ENCODE measurements around the gene PRMT7. TPM values are rescaled to one million over a fixed set of nuclear protein-coding genes. Genes with fewer than 3 reads are reported as not detected.

The PRMT7 gene
- total RNA-seq, 2 donors from 2014 or later, result 24.5 to 35.7 TPM

DNA sequence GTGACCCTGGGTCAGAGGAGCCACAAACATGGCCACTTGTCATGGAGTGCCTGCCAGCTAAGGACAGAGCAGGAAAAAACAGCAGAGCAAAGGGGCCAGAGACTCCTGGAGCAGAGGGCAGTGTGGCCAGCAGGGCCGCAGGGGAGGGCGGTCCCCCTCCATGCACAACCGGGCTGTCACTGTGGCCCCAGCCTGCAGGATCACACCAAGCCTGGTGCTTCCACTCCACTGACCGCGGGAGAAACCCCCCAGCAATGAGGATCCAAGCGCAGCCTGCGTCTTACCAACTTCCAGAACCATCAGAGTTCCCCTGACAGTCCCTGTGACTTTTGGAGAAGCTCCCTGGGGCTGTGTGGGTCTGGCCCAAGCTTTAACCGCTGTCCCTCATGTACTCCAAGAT, 62.0 kb downstream of the PRMT7 start:
- no peak for DNase-seq (ENCODE audit: low spot score)
- Histone ChIP-seq H3K27ac (no peak overlapping the region), H3K9me3 (no peaks in the 10 kb centered on the region), H3K36me3 (no peaks in the 10 kb centered on the region), H3K27me3 (no peaks in the 10 kb centered on the region), H3K4me3 (no peak overlapping the region), H3K4me1 (no peaks in the 10 kb centered on the region)
- TF ChIP-seq, protein P1, sequence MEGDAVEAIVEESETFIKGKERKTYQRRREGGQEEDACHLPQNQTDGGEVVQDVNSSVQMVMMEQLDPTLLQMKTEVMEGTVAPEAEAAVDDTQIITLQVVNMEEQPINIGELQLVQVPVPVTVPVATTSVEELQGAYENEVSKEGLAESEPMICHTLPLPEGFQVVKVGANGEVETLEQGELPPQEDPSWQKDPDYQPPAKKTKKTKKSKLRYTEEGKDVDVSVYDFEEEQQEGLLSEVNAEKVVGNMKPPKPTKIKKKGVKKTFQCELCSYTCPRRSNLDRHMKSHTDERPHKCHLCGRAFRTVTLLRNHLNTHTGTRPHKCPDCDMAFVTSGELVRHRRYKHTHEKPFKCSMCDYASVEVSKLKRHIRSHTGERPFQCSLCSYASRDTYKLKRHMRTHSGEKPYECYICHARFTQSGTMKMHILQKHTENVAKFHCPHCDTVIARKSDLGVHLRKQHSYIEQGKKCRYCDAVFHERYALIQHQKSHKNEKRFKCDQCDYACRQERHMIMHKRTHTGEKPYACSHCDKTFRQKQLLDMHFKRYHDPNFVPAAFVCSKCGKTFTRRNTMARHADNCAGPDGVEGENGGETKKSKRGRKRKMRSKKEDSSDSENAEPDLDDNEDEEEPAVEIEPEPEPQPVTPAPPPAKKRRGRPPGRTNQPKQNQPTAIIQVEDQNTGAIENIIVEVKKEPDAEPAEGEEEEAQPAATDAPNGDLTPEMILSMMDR (IDR thresholded peaks at IDR 0.05), result no peak

DNA sequence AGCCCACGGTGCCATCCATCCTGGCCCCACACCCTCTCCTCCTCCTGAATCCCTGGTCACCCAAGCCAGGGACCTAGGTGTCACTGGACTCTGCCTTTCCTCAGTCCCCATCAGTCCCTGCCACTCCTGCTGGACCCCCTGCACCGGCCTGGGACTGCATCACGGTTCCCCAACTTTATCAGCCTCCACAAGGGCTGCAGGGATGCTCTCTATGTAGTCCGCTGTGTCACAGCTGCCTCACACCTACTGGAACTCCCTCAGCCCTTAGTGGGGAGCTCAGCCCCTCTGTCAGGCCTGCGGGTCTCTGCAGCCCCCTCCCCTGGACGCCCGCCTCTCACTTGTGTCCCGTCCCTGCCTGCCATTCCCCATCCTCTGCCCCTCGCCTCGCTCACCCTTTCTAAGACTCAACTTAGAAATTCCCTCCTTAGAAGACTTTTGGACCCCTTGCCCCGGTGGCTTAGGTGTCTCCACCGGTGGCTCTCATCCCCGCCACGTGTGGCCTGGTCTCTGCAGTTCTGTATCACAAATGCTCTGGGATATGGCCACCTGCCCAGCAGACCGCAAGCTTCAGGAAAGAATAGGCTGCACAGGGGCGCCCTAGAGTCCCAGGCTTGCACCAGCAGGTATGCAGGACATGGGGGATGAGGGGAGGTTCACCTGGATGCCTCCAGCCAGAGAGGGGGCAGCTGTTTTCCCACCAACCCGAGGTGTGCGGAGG, 62.9 kb downstream of the PRMT7 start:
- TF ChIP-seq, protein P1 (IDR thresholded peaks at IDR 0.05), result no peak
- H3K4me3 ChIP-seq, result no peak overlapping the region
- DNase-seq (ENCODE audit: low spot score), result no peak
- H3K27me3 ChIP-seq, result no peaks in the 10 kb centered on the region
- no peak overlapping the region for H3K27ac ChIP-seq
- no peaks in the 10 kb centered on the region for H3K36me3 ChIP-seq
- H3K4me1 ChIP-seq, result no peaks in the 10 kb centered on the region
- H3K9me3 ChIP-seq, result no peaks in the 10 kb centered on the region

DNA sequence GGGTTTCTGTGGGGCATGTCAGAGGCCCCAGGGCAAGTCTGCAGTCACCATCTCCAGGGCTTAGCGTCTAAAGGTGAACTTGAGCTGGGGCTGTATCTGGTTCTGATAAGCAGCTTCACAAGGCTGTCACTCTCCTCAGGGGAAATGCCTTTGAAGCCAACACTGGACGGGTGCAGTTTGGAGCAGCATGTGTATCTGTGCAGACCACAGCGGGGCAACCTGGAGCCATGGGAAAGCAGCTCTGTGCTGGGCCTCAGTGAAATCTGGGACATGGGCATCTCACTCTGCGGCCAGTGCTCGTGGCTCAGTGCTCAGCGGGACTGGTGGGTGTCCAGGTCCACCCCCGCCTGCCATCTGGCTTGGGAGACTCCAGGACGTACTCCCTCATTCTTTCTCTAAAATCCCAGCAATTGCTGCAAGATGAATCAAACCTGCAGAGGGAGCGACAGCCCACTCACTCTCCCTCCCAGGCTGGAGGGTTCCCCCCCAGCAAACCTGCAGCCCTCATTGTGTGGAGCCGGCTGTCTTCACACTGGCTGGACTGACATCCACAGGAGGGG, 63.5 kb downstream of the PRMT7 start:
- DNase-seq (ENCODE audit: low spot score), result no peak
- Histone ChIP-seq H3K27me3 (no peaks in the 10 kb centered on the region), H3K9me3 (no peaks in the 10 kb centered on the region), H3K4me1 (no peaks in the 10 kb centered on the region), H3K4me3 (no peak overlapping the region), H3K27ac (no peak overlapping the region), H3K36me3 (no peaks in the 10 kb centered on the region)
- TF ChIP-seq, protein P1 (IDR thresholded peaks at IDR 0.05), result no peak

DNA sequence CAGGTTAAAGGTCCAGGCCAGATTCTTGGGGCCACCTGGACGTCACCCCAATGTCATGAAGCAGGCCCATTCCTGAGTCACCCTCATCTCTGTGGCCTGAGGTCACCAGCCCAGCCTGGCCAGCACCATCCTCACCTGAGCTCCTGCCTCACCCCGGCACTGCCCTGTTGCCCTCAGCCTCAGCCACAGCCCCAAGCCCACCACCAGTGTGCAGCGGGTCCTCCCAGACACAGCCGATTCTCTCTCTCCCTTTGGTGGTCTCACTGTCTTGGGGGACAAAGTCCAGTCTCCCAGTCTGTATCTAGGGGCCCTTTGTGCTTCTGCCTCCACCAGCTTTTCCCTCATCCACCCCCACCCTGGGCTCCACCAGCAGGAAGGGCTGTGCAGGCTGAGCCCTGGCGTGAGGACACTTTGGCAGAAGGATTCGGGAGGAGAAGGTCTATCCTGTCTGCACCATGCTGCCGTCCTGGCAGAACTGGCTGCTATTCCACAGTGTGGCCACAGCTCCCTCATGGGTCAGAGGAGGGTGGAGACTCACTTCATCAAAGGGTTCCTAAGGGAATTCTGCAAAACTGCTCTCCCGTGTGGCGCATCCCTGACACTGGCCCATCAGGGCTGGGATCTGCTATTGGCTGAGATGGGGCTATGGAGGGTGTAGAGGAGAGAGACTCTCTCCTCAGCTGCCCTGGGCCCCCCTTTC, 64.3 kb downstream of the PRMT7 start:
- TF ChIP-seq, protein P1 (IDR thresholded peaks at IDR 0.05), result no peak
- Histone ChIP-seq H3K4me3 (no peak overlapping the region), H3K27ac (no peak overlapping the region), H3K36me3 (no peaks in the 10 kb centered on the region), H3K4me1 (no peaks in the 10 kb centered on the region), H3K27me3 (no peaks in the 10 kb centered on the region), H3K9me3 (no peaks in the 10 kb centered on the region)
- no peak for DNase-seq (ENCODE audit: low spot score)

DNA sequence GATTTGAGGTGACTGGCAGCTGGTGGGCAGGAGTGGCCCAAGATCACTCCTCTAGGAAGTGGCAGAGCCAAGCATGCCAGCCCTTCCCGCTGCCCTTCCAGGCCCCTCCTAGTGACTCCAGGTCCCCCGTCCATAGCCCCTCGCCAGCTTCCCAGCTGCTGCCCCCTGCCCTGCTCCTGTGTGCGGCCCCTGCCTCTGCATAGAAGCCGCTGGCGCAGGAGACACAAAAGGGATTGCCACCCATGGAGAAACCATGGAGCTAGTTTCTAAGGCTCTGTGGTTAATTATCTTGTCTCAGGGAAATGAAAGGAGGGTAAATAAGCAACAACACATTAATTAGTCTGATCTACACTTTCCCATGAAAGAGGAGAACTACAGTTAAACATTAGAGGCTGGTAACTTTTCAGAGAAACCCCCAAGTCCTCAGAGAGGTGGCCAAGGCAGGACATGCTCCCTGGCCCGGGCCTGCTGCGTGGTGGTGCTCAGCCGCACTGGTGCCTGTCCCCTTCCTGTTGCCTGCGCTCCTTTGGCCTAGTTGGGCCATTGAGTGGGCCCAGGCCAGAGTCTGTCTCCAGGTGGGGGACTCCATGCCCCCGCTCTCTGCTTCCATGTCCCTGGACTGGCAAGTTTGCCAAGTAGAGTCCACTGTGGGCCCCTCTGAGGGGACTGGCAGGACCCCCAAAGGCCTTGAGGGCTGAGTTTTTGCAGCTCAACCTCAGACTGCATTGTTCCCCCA, 65.2 kb downstream of the PRMT7 start:
- TF ChIP-seq, protein P1 (IDR thresholded peaks at IDR 0.05), result no peak
- no peak for DNase-seq (ENCODE audit: low spot score)
- Histone ChIP-seq H3K36me3 (no peaks in the 10 kb centered on the region), H3K9me3 (no peaks in the 10 kb centered on the region), H3K27me3 (no peaks in the 10 kb centered on the region), H3K4me3 (no peak overlapping the region), H3K4me1 (no peaks in the 10 kb centered on the region), H3K27ac (no peak overlapping the region)
